NCI-H1694 (cell line): ENCODE data around the gene USP10.

ENCODE experiments used
- DNase-seq: peaks from one replicate; lab custom pipeline; 2025; lab: John Stamatoyannopoulos, UW

The USP10 gene

GRCh38 chr16:84806890-84807258 is 107.1 kb downstream of the USP10 start:
- DNase-seq, result no peak

DNA sequence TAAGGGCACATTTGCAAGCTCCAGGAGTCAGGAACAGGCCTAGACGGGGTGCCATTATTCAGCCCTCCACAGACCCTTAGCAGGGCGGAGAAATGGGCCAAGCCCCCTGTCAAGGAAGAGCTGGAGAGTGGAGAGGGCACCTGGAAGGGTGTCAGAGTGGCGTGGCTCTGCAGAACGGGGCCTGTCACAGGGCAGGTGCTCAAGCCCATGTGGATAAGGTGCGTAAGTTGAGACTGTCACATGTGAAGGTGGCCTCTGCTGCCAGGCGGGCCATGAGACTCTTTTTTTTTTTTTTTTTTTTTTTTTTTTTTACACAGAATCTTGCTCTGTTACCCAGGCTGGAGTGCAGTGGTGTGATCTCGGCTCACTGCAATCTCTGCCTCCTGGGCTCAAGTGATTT is 108.0 kb downstream of the USP10 start:
- DNase-seq, result no peak

DNA sequence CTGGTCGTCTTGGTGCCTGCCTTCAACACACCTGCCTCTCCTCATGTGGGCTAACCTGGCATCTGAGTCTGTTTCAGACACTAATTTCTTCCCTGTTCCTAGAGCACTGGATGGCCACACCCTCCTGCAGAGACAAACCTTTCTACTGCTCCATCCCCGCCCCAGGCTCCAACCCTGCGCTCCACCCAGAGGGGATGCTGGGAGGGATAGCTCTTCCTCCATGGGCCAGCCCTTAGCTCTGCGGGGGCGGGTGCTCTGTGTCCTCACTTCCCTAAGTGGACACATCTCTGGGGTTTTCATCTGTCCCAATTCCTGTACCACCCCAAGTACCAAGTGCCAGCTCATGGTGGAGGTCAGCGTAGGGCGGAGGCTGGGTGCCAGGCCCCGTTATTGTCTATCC is 109.0 kb downstream of the USP10 start:
- no peak for DNase-seq

GRCh38 chr16:84810518-84811273 is 110.9 kb downstream of the USP10 start:
- no peak for DNase-seq

GRCh38 chr16:84811529-84811928 is 111.7 kb downstream of the USP10 start:
- no peak for DNase-seq

- no peak for DNase-seq
Observed at GRCh38 chr16:84813141-84813934, 113.5 kb downstream of the USP10 start.

GRCh38 chr16:84815462-84815861 is 115.7 kb downstream of the USP10 start:
- no peak for DNase-seq

- no peak for DNase-seq
Observed at GRCh38 chr16:84816023-84816422, 116.2 kb downstream of the USP10 start.

DNA sequence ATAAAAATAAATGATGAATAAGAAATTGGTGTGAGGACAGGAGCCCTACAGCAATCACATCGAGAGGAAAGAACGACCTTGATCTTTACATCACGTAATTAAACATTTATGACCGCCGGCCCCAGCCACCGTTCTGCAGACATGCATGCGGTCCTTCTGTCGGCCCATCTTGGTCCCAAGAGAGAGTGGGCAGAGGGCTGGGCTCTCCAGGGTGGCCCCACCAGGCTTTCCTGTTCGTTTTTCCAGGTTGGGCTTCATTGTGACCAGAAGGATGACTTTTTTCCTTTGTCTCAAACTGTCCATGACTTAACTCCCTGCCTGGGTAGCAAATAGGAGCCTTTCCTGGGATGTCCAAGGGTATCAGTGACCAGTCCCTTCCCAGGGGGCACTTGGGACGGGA is 116.7 kb downstream of the USP10 start:
- no peak for DNase-seq

GRCh38 chr16:84817206-84817605 is 117.4 kb downstream of the USP10 start:
- DNase-seq, result no peak

DNA sequence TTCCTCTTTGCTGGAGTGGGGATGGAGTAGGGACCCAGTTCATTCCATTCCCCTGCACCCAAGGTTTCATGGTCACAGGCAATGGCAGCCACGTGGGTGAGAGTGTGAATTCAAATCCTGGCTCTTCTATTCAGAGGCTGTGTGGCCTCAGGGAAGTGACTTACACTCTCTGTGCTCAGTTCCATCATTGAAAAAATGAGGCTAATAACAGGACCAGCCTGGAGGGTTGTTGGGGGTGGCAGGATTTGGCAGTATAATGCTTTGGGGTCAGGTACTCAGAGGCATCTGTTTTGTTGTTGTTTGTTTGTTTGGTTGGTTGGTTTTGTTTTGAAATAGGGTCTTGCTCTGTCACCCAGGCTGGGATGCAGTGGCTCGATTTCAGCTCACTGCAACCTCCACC is 117.8 kb downstream of the USP10 start:
- DNase-seq, result no peak

- DNase-seq, result no peak
Observed at GRCh38 chr16:84818133-84818532, 118.3 kb downstream of the USP10 start.

GRCh38 chr16:84818989-84819643 is 119.3 kb downstream of the USP10 start:
- no peak for DNase-seq

DNA sequence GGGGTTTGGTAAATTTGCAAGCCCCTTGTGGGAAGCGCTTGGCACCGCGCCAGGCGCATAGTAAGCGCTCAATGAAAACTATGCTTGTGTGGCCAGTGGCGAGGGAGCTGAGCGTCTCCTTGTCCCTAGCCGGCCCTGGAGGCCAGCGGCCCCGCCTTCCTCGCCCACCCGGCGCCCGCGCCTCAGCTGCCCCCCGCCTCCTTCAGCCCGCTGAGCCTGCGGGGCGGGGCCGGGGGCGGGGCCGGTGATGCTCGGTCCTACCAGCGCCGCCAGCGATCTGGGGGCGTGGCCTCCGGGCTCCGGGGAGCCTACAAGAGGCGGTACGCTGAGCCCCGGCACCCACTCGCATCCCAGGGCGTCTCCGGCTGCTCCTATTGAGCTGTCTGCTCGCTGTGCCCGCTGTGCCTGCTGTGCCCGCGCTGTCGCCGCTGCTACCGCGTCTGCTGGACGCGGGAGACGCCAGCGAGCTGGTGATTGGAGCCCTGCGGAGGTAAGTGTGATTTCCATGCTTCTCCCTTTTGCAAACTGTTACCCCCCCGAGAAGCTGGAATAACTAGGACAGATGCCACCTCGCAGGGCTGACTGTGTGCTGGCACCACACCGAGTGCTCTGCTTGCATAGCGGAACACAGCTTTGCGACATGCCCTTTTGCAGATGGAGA is 120.0 kb downstream of the USP10 start, which contains the start of gene CRISPLD2:
TSS of gene CRISPLD2 (plus strand) at position 342 of the 661 bp plus-strand sequence. CDS start 18,511 bp downstream, outside the sequence.
- peak; percentile 82 for DNase-seq

GRCh38 chr16:84820305-84820684 is 120.5 kb downstream of the USP10 start:
- DNase-seq, result no peak

DNA sequence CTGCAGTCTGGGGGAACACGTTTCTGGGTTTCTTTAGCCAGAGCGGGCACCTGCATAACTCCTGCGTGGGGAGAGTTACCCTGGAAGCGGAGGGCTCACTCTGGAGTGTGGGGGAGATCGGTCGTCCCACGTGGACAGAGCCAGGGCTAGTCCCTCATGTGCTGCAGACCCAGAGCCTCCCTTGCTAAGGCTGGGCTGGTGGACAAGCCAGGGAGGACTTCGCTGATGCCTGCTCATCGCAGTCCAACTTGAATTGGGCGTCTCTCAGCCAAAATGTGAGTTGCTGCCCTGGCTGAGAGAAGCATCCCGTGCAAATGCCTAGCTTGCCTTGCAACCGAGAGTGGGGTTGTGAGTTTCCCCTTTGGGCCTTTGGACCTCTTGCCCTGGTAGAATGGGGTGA is 121.0 kb downstream of the USP10 start:
- no peak for DNase-seq

DNA sequence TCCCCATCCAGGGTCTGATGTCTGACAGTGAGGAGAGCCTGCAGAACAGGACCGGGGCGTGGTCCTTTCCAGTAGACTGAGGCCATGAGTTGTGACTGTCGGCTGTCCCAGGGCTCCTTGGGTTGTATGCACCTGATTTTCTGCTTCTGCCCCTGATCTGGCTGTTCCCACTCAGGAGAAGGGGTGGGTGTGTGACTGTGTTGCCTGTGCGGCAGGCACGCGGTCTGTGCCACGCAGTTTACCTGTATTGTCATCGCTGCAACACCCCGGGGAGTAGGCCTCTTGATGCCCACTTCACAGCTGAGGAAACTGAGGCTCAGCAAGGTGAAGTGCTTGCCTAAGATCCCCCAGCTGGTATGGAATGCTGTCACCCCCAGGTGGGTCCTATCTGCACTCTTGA is 121.4 kb downstream of the USP10 start:
- no peak for DNase-seq

DNA sequence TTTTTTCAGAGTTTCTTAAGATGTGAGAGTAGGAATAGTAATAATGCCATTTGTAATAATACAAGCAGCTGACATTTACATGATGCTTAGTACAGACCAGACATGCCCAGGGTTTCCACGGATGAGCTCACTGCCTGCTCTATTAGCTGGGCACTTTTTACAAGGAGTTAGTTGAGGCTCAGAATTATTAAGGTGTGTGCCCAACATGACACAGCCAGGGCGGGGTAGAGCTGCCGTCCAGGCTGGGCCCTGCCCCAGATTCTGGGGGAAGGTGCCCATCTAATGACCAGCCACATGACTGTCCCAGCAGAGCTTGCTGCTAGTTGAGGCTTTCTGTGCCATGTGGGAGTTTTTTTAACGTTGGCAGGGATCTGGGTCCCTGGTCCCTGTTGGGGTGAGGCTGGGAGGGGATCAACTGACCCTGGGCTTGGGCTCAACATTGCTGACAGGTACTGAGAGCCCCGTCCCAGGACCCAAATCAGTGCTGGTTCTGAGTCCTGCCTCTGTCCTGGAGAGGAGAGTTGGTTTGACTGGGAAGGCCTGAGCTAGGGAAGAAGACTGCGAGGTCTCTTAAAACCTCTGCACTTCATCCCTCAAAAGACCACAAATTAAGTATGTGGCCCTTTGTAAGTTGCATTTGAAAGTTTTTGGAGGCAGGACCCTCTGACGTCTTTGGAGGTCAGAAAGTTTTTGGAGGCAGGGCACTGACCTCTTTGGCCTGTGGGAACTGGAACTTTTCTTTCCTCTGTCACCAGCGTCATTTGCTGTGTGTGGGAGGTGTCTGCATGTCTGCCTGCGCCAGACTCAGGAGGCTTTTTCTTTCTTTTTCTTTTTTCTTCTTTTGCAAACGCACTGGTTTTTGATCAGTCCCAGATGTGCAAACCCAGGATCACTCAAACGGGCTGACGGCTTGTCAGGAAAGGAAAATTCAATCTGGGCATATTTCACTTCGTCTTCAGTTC is 122.2 kb downstream of the USP10 start:
- DNase-seq, result no peak

- no peak for DNase-seq
Observed at GRCh38 chr16:84822990-84823389, 123.2 kb downstream of the USP10 start.

- DNase-seq, result no peak
Observed at GRCh38 chr16:84823484-84823883, 123.7 kb downstream of the USP10 start.

- no peak for DNase-seq
Observed at GRCh38 chr16:84823926-84824325, 124.1 kb downstream of the USP10 start.
